GM18867 (cell line): ENCODE measurements around the gene NPL.
A peak's percentile ranks its signal among the peaks of the same experiment; 100 is the strongest.

ENCODE experiments used
- ATAC-seq: cut with Tn5 transposase; IDR thresholded peaks from one replicate; pipeline ENCODE4 v1.9.1; 2021; ENCODE audit warnings: mild to moderate bottlenecking, moderate library complexity; ENCODE audit not compliant: unreplicated experiment

NPL gene

DNA sequence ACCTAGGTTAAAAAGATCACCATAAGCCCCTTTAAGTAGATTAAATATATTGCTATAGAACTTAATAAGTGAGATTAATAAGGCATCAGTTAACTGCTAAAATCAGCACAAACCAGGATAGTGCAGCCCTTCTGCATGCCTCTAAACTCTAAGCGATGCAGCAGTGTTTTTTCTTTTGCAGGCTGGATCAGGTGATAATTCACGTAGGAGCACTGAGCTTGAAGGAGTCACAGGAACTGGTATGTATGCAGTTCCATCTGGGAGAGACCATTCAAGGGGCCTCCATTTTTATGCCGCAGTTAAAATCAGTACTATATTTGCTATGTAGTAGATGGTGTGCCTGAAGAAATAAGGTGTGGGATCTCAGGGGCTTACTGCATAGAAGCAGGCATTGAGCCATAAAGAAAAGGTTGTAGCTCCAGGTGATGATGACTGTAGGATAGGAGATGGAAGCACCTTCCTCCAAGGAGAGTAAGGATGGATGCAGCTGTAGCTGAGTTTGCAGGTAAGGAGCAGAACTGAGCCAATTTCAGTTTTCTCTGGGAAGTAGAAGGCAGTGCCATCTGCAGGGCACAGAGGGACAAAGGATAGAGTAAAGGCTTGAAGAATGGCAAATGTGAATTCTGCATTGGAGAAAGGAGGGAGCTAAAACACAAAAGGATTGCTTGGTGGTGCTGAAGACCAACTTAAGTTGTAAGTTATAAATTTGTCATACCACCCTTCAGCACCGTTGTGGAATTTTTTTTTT lies 22.6 kb downstream of the NPL start:
- ATAC-seq: no peak

DNA sequence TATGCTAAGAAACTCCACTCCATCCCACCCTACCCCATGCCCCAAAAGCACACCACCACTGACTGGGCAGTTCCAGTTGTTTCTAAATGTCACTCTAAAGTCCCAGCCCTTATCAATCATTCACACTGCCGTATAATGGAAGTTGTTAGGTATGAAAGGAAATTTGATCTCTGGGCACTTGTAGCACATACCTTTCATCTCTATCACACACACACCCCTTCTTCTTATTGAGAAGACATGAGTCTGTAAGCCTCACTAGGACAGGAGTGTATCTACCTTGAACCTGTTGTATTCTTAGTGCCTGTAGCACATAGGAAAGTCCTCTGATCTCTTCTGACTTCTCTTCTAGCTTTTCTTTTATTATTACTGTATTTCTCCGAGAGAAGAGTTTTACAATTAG lies 27.3 kb downstream of the NPL start:
- ATAC-seq: no peak

DNA sequence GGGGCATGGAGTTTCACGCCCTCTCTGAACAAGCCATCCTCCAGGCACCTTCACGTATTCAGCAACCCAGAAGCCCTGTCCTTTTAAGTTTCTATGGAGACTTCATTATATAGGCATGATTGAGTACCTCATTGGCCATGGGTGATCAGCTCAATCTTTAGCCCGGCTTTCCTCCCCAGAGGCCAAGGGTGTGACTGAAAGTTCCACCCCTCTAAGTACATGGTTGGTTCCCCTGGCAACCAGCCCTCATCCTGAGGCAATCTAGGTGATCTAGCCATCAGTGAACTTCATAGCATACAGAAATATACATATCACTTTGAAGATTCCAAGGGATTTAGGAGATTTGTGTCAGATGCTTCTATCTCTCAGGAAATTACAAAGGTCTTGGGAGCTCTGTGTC lies 28.2 kb downstream of the NPL start:
- no peak for ATAC-seq

DNA sequence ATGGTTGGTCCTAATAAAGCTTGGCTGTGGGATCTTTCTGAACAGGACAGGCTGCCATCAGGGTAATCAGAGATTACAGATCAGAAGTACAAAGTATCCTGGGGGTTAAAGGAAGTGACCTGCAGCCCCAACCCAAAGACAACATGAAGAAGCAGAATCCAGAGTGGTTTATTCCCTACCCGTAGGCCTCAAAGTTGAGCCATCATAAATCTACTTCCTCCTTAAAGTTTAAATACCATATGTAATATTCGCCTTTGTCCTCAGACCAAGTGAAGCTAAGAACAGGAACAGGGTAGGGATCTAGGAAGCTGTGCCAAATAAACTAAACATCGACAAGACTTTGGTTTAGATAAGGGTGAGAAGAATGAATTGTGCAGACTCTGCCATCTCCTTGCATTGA lies 33.6 kb downstream of the NPL start:
- no peak for ATAC-seq

GRCh38 chr1:182826892-182827291 lies 37.3 kb downstream of the NPL start:
- ATAC-seq: no peak

DNA sequence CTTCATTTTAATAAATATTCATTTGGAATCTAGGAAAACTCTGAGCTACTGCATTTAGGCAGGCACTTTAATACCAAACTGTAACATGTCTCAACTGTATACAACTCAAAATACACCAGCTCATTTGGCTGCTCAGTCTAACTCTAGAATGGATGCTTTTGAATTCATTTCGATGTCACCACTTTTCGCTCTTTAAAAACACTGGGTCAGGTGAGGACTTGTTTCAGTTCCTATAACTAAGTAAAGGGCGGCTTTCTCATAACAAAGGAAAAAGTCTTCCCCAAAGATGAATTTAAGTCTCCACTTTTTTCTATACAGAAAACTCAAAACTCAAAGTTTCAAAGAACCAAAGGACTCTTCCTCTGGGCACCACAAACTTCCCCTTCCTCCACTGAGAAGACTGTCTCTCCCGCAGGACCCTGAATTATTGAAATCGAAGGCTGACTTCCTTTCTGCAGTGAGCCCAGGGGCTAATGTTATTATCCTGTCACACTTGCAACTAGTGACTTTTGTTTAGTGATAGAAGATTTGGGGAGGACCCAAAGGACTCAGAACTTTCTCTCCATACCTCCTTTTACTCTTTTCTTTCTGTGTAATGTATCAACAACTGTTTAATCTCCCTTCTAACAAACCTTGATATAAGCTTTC lies 39.8 kb downstream of the NPL start:
- ATAC-seq: peak; percentile 78

- no peak for ATAC-seq
Measured at GRCh38 chr1:182833271-182833670, 43.7 kb downstream of the NPL start.

GRCh38 chr1:182834326-182834725 lies 44.8 kb downstream of the NPL start:
- no peak for ATAC-seq

DNA sequence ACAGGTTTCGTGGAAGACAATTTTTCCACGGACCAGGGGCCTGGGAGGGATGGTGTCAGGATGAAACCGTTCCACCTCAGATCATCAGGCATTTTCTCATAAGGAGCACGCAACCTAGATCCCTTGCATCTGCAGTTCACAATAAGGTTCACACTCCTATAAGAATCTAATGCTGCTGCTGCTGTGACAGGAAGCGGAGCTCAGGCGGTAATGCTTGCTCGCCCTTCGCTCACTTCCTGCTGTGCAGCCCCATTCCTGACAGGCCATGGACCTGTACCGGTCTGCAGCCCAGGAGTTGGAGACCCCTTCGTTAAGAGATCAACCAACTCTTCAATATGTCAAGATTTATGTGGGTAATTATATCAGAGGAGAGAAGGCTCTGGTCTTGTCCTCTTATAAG lies 46.2 kb downstream of the NPL start:
- ATAC-seq: no peak

- peak; percentile 75 for ATAC-seq
Measured at GRCh38 chr1:182839209-182840066, 49.9 kb downstream of the NPL start, which contains the start of gene DHX9. TSS of gene DHX9 (plus strand) at chr1:182839347. CDS start at chr1:182842567, 3,220 bp downstream.

DNA sequence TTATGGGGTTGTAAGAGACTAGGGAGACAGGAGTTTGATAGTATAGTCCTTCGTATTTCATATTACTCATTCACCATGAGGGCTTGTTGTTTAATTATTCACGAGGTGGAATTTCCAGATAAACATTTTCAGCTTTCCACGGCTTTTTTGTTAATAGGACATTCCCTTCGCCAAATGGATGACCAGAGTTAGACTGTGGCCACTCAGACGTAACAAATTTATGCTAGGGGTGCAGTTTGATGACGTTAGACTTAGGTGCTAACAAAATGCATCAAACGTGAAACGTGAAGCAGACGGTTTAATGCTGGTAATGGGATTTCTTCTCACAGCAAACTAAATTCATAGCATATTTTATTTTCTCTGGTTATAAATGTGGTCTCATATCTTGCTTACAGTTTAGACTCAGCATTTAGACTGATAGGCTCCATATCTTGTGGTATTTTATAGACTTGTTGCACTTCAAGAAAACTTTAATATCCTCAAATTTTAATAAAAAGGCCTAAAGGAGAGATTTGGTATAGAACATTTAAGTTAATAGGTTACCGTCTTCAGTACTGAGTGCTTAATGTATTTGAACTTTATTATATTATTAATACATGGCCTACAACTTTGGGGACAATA lies 51.9 kb downstream of the NPL start:
- no peak for ATAC-seq

DNA sequence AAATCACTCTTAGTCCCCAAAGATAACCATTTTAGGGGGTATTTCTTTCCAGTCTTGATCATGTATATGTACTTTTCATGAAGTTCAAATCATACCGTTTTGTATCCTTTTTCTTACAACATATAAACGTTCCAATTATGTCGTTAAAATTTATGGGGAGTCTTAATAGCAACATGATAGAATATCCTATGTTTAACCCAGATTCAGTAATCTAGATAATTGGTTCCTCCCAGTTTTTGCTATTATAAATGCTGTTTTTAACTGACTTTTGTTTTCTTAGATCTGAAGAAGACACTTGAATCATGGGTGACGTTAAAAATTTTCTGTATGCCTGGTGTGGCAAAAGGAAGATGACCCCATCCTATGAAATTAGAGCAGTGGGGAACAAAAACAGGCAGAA lies 52.7 kb downstream of the NPL start:
- no peak for ATAC-seq

GRCh38 chr1:182845379-182845778 lies 55.8 kb downstream of the NPL start:
- ATAC-seq: no peak

DNA sequence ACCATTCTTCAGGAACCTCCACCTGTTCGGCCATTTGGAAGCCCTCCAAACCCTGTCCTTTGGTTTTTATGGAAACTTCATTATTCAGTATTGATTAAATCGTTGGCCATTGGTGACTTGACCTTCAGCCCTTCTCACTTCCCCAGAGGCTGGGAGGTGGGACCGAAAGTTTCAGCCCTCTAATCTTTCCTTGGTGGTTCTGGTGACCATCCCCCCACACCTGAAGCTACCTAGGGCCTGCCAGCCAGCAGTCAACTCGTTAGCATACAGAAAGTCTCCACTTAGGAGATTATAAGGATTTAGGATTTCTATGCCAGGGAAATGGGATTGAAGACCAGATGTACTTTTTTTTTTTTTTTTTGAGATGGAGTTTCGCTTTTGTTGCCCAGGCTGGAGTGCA lies 56.3 kb downstream of the NPL start:
- ATAC-seq: no peak

DNA sequence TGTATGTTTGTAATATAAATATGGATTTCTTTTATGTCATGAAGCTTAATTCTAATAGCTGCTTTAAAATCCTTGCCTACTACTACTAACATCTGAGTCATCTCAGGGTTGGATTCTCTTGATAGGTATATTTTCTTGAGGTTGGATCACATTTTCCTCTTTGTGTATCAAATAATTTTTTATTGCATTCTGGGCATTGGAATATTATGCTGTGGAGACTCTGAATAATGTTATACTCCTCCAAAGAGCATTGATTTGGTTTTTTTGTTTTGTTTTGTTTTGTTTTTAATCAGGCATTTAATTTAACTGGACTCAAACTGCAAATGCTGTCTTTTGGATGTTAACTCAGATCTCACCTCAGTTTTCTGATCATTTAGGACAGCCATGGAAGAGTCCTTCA lies 57.5 kb downstream of the NPL start:
- no peak for ATAC-seq

GRCh38 chr1:182848736-182849135 lies 59.2 kb downstream of the NPL start:
- ATAC-seq: no peak

DNA sequence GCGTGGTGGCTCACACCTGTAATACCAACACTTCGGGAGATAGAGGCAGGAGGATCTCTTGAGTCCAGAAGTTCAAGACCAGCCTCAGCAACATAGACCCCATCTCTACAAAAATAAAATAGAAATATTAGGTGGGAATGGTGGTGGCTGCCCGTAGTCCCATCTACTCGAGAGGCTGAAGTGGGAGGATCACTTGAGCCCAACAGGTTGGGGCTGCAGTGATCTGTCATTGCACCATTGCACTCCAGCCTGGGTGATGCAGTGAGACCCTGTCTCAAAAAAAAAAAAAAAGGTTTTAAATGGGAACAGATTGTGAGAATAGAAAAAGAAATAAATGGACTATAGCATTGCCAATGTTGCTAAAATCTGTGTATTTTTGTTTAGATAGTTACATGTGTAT lies 60.7 kb downstream of the NPL start:
- ATAC-seq: no peak

- no peak for ATAC-seq
Measured at GRCh38 chr1:182851825-182852224, 62.3 kb downstream of the NPL start.

GRCh38 chr1:182855911-182856310 lies 66.3 kb downstream of the NPL start:
- no peak for ATAC-seq

DNA sequence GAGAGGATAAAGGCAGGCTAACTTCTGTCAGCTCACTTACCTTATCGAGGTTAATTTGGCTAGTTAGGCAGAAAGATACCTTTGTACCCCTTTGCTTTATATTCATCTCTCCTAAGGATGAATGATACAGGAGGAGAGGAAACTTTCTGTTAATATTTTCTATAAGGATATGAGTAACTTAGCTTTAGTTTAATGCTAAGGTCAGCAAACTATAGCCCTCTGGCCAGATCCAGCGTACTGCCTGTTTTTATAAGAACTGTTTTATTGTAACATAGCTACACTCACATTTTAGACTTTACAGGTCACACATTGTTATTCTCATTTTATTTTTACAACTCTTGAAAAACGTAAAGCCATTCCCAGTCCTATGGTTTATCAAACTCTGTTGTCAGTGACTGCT lies 67.6 kb downstream of the NPL start:
- no peak for ATAC-seq

- ATAC-seq: no peak
Measured at GRCh38 chr1:182860658-182861057, 71.1 kb downstream of the NPL start.
